DMS 273 treated with DMSO at 0.1 percent for 48 hours (cell line): ENCODE results near the gene NBPF19.
"Not testable (repeated sequence)": the region's sequence is repeated elsewhere in the genome, so short reads cannot be mapped to it uniquely, and the experiment has no call there.

ENCODE experiments used
- DNase-seq: peaks from one replicate; lab custom pipeline; 2025; lab: John Stamatoyannopoulos, UW

NBPF19 gene, protein sequence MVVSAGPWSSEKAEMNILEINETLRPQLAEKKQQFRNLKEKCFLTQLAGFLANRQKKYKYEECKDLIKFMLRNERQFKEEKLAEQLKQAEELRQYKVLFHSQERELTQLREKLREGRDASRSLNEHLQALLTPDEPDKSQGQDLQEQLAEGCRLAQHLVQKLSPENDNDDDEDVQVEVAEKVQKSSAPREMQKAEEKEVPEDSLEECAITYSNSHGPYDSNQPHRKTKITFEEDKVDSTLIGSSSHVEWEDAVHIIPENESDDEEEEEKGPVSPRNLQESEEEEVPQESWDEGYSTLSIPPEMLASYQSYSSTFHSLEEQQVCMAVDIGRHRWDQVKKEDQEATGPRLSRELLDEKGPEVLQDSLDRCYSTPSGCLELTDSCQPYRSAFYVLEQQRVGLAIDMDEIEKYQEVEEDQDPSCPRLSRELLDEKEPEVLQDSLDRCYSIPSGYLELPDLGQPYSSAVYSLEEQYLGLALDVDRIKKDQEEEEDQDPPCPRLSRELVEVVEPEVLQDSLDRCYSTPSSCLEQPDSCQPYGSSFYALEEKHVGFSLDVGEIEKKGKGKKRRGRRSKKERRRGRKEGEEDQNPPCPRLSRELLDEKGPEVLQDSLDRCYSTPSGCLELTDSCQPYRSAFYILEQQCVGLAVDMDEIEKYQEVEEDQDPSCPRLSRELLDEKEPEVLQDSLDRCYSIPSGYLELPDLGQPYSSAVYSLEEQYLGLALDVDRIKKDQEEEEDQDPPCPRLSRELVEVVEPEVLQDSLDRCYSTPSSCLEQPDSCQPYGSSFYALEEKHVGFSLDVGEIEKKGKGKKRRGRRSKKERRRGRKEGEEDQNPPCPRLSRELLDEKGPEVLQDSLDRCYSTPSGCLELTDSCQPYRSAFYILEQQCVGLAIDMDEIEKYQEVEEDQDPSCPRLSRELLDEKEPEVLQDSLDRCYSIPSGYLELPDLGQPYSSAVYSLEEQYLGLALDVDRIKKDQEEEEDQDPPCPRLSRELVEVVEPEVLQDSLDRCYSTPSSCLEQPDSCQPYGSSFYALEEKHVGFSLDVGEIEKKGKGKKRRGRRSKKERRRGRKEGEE (N-terminal part only)

DNA sequence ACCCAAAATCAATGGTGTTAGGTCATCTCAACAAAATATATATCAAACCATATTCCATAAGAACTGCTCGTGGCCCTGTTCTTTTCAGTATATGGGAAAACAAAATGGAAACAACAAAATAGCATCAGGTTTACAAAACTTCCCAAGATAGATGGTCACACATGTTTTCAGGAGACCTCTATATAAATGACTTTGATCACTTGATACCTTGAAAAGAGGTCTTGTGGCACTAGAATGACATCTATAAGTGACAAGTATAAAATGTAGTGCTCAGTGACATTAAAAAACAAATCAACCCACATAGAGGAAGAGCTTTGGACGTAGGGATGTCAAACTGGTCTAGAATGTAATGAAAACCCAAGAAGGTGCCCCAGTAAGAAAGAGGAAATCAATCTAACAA, at the start of gene NBPF19:
Gene NBPF19, plus strand, starts transcription at position 301 of the 400 bp plus-strand sequence. CDS start 888 bp downstream, outside the sequence.
- not testable (repeated sequence) for DNase-seq

DNA sequence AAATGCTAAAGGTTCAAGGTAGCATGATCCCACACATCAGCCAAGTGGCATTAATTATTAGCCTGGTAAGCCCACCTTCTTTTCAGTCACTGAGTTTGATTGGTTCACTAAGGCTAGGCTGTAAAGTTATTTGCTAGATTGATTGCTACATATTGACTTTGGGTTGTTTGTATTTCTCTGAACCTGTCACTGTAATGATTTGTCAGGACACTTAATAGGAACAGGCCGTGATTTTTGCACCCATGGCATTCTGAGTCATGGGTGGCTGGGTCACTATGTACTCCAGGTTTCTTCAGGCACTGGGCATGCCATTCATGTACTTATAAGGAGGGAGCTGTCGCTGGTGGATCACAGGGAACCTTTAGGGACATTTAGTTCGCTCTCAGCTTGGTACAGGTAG, 46.5 kb upstream of the NBPF19 start:
- DNase-seq: not testable (repeated sequence)

DNA sequence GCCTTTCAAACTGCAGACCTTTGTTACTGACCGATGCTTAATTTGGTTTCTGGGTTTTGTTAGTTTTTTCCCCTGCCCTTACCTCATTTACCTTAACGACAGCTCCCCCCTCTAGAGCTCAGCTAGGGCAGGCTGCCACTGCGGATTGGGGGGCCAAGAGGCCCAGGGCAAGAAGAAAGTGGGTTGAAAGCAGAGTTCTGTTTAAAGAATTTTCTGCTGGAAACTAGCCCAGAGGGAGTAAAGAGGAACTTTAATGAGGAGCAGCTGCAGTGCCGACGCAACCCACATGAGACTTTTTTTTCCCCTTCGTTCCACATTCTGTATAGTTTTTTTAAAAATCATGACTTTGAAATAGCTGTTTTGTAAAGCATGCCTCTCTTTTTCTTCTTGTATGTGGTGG, 29.4 kb upstream of the NBPF19 start:
- DNase-seq: not testable (repeated sequence)

DNA sequence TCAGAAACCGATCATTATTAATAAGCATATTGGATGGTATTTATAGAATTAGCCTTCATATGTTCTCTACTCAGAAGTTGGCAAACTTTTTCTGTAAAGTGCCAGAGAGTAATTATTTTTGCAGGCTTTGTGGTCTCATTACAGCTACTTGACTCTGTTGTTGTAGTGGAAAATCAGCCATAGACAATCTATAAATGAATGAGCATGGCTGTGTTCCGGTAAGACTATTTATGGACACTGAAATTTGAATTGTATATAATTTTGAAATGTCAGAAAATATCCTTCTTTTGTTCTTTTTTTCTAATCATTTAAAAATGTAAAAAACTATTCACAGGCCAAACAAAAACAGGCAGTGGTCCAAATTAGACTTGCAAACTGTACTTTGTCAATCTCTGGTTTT, 22.6 kb upstream of the NBPF19 start:
- DNase-seq: not testable (repeated sequence)

DNA sequence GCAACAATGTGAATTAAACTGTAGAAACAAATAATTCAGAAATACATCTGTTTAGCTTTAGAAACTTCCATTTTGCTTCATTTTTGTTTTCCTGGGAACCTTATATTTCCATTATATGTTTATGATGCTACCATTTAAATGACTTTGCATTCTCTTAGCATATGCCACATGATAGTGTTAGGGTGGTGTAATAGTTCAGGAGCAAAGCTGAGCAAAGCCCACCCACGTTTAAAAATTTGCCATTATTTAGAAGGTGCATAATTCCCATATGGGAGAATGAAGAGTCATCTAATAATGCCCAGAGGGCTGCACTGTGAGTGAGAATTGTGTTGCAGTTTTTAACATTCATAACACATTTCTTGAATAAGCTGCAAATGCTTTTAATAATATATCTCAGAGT, 22.2 kb upstream of the NBPF19 start:
- DNase-seq: not testable (repeated sequence)

DNA sequence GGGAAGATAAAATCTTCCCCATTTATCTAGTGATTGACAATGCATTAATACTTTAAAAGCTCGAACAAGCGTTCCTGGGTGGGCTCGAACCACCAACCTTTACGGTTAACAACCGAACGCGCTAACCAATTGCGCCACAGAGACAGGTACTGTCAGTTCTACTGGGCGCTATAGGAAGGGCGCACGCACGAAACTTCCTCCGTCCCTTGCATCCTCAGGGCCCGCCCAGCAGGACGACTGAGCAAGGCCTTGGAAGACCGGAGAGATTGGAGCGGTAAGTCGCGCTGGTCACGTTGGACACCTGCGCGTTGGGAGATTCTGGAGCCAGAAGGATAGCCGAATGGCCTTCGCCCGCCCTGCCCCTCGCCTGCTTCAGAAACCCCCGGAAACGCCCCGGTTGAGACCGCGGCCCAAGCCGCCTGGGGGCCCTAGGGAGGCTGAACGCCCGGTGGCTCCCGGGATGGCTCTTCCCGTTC, 83.5 kb downstream of the NBPF19 start:
- not testable (repeated sequence) for DNase-seq

- DNase-seq: not testable (repeated sequence)
Observed at GRCh38 chr1:149561806-149562205, 87.0 kb downstream of the NBPF19 start.

- DNase-seq: not testable (repeated sequence)
Observed at GRCh38 chr1:149565485-149565884, 90.6 kb downstream of the NBPF19 start.

DNA sequence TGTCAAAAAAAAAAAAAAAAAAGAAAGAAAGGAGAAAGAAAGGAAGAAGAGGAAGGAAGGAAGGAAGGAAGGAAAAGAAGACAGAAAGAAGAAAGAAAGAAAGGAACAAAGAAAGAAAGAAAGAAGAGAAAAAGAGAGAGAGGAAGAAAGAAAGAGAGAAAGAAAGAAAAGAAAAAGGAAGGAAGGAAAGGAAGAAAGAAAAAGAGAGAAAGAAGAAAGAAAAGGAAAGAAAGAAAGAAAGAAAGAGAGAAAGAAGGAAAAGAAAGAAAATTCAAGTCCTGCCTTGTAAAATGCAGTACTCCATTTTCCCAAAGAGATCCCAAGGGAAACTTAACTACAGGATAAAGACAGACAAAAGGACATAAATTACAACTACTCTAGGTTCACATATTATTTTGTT, 97.9 kb downstream of the NBPF19 start:
- DNase-seq: not testable (repeated sequence)

GRCh38 chr1:149585592-149585991, 110.7 kb downstream of the NBPF19 start:
- DNase-seq: not testable (repeated sequence)
